ENCODE data around the gene WASF3. TPM values are rescaled to one million over a fixed set of nuclear protein-coding genes. Genes with fewer than 3 reads are reported as not detected.
"Not testable (repeated sequence)": the region's sequence is repeated elsewhere in the genome, so short reads cannot be mapped to it uniquely, and the experiment has no call there.

Gene WASF3
- total and polyA plus RNA-seq, 3 experiments from 2014 or later = 0.20 to 0.24 TPM; not detected in 1

DNA sequence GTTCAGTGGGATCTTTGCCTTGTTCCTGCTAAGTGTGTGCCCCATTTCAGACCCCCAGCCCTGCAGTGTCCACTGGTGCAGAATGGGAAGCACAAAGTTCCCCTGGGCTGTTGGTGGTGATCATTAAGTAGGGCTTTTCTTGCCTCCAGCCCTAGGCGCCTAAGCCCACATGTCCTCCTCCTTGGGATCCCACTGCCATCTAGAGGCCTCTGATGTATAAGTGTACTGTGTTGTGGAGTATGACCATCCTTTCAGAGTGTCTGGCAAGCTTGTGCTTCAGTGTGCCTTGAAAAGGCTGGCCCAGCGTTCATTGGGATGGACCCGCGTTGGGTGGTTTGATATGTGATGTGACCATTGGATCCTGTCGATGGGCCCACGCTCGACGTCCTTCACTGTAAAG, 71.2 kb downstream of the WASF3 start:
- H3K27me3 ChIP-seq (ENCODE audit: insufficient read depth, low read length, poor library complexity, severe bottlenecking) = no peaks in the 10 kb centered on the region
- Mint-ChIP-seq H3K27ac (no peak overlapping the region), H3K4me3 (no peak overlapping the region), H3K9me3 (peaks cover 7 to 15% (median 9%) of the 10 kb centered on the region in 5 donors), H3K36me3 (peaks cover 0 to 3% (median 0%) of the 10 kb centered on the region in 3 donors), H3K27me3 (peaks cover 0 to 4% of the 10 kb centered on the region in 2 donors), H3K4me1 (no peaks in the 10 kb centered on the region)
- ChIA-PET POLR2A (no interaction called here), CTCF (no interaction called here)
- no peaks in the 10 kb centered on the region for H3K36me3 ChIP-seq (ENCODE audit: insufficient read depth, low read length)
- no peak for DNase-seq
- no peak overlapping the region for H3K27ac ChIP-seq (ENCODE audit: low read depth, low read length)
- H3K9me3 ChIP-seq (ENCODE audit: low read length) = no peaks in the 10 kb centered on the region
- no peaks in the 10 kb centered on the region for H3K4me1 ChIP-seq (ENCODE audit: insufficient read depth, low read length)
- H3K4me3 ChIP-seq (ENCODE audit: low read length) = no peak overlapping the region

DNA sequence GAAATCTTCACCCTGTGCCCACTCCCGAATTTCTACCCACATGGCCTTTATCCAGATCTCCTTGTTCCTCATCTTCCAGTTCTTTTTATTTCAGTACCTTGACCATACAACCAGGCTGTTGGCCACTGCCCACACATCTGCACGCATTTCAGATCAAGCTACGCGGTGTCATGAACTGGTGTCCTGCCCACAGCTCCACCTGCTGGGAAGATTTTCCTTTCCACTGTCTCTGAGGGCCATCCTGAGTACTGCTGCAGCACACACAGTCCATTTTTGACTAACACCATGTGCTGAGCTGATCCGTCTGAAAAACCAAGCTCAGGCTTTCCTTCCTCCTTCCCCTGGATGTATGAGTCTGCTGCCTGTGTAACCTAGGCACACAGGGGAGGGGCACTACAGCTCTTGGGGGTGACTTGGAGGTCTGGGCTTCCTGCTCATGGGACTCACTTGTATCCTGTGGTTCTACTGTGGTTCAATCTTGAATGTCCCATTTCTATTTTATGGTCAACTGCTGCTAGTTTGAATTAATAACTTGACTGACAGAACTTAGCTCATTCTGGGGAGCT, 71.9 kb downstream of the WASF3 start:
- Mint-ChIP-seq H3K36me3 (peaks cover 0 to 2% (median 0%) of the 10 kb centered on the region in 3 donors), H3K27ac (no peak overlapping the region), H3K9me3 (peaks cover 3 to 8% (median 5%) of the 10 kb centered on the region in 5 donors), H3K27me3 (peaks cover 0 to 4% of the 10 kb centered on the region in 2 donors), H3K4me3 (no peak overlapping the region), H3K4me1 (no peaks in the 10 kb centered on the region)
- Histone ChIP-seq H3K27ac (ENCODE audit: low read depth, low read length) (no peak overlapping the region), H3K9me3 (ENCODE audit: low read length) (no peaks in the 10 kb centered on the region), H3K4me3 (ENCODE audit: low read length) (no peak overlapping the region), H3K4me1 (ENCODE audit: insufficient read depth, low read length) (no peaks in the 10 kb centered on the region), H3K27me3 (ENCODE audit: insufficient read depth, low read length, poor library complexity, severe bottlenecking) (no peaks in the 10 kb centered on the region), H3K36me3 (ENCODE audit: insufficient read depth, low read length) (no peaks in the 10 kb centered on the region)
- DNase-seq = no peak
- ChIA-PET POLR2A (no interaction called here), CTCF (interaction anchor here (1.1 kb wide), 2 partner anchors 8 to 444 kb away, joined by 3 read pairs; no protein-coding TSS in a partner anchor)

DNA sequence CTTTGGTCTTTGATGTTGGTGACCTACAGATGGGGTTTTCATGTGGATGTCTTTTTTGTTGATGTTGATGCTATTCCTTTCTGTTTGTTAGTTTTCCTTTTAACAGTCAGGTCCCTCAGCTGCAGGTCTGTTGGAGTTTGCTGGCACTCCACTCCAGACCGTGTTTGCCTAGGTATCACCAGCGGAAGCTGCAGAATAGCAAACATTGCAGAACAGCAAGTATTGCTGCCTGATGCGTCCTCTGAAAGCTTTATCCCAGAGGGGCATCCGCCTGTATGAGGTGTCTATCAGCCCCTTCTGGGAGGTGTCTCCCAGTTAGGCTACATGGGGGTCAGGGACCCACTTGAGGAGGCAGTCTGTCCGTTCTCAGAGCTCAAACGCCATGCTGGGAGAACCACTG, 78.2 kb downstream of the WASF3 start:
- H3K27me3 ChIP-seq (ENCODE audit: insufficient read depth, low read length, poor library complexity, severe bottlenecking); H3K4me3 ChIP-seq (ENCODE audit: low read length); POLR2A ChIA-PET; H3K4me1 Mint-ChIP-seq; H3K9me3 Mint-ChIP-seq; H3K4me3 Mint-ChIP-seq; CTCF ChIA-PET; H3K36me3 Mint-ChIP-seq; H3K36me3 ChIP-seq (ENCODE audit: insufficient read depth, low read length); H3K27ac ChIP-seq (ENCODE audit: low read depth, low read length); DNase-seq; H3K27ac Mint-ChIP-seq; H3K9me3 ChIP-seq (ENCODE audit: low read length); H3K4me1 ChIP-seq (ENCODE audit: insufficient read depth, low read length): not testable (repeated sequence)
- peaks cover 7 to 23% of the 10 kb centered on the region in 2 donors for H3K27me3 Mint-ChIP-seq

DNA sequence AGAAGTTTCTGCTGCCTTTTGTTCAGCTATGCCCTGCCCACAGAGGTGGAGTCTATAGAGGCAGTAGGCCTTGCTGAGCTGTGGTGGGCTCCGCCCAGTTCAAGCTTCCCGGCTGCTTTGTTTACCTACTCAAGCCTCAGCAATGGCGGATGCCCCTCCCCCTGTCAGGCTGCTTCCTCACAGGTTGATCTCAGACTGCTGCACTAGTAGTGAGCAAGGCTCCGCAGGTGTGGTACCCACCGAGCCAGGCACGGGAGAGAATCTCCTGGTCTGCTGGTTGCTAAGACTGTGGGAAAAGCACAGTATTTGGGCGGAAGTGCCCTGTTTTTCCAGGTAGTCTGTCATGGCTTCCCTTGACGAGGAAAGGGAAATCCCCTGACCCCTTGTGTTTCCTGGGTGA, 78.6 kb downstream of the WASF3 start:
- H3K27me3 Mint-ChIP-seq = peaks cover 7 to 24% of the 10 kb centered on the region in 2 donors
- DNase-seq; H3K9me3 ChIP-seq (ENCODE audit: low read length); H3K27ac Mint-ChIP-seq; H3K27me3 ChIP-seq (ENCODE audit: insufficient read depth, low read length, poor library complexity, severe bottlenecking); H3K4me1 Mint-ChIP-seq; H3K4me3 Mint-ChIP-seq; CTCF ChIA-PET; H3K9me3 Mint-ChIP-seq; H3K36me3 Mint-ChIP-seq; H3K4me3 ChIP-seq (ENCODE audit: low read length); H3K4me1 ChIP-seq (ENCODE audit: insufficient read depth, low read length); H3K27ac ChIP-seq (ENCODE audit: low read depth, low read length); H3K36me3 ChIP-seq (ENCODE audit: insufficient read depth, low read length); POLR2A ChIA-PET: not testable (repeated sequence)

DNA sequence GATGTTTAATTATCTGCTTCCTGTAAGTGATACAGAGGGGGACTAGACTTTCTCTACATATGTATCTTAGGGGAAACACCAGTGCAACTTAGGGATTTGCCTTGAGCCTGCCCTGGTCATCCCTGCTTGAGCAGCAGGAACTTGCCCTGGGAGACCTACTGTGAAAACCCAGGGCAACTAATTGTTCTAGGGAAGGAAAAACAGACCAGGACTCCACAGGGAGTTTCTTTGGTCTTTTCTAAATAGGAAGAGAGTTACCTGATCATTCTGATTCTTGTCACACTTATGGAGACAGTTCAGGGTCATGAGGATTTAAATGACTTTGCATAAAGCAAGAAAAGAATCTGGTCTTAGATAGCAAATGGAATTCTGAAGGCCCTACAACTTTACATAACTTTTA, 89.1 kb downstream of the WASF3 start:
- no peaks in the 10 kb centered on the region for H3K27me3 ChIP-seq (ENCODE audit: insufficient read depth, low read length, poor library complexity, severe bottlenecking)
- Mint-ChIP-seq H3K4me1 (no peaks in the 10 kb centered on the region), H3K27ac (no peak overlapping the region), H3K9me3 (peaks cover 4 to 14% (median 9%) of the 10 kb centered on the region in 5 donors), H3K36me3 (no peaks in the 10 kb centered on the region), H3K27me3 (peaks cover 11 to 35% of the 10 kb centered on the region in 2 donors), H3K4me3 (no peak overlapping the region)
- DNase-seq = no peak
- ChIA-PET POLR2A (no interaction called here), CTCF (no interaction called here)
- H3K36me3 ChIP-seq (ENCODE audit: insufficient read depth, low read length) = no peaks in the 10 kb centered on the region
- H3K27ac ChIP-seq (ENCODE audit: low read depth, low read length) = no peak overlapping the region
- H3K9me3 ChIP-seq (ENCODE audit: low read length) = no peaks in the 10 kb centered on the region
- no peak overlapping the region for H3K4me3 ChIP-seq (ENCODE audit: low read length)
- no peaks in the 10 kb centered on the region for H3K4me1 ChIP-seq (ENCODE audit: insufficient read depth, low read length)

DNA sequence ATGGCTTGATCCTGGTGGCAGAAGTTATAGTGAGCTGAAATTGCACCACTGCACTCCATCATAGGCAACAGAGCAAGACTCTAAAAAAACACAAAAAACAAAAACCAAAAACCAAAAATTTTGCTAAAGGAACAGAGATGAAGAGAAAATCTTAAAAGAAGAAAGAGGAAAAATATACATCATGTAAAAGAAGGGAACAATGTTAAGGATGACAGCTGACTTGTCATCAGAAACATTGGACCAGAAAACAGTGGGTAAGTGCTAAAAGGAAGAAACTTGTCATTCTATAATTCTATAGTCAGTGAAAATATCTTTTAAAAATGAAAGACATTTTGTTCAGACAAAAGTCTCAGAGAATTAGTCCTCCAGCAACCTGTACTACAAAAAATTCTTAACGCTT, 93.8 kb downstream of the WASF3 start:
- Mint-ChIP-seq H3K4me3 (no peak overlapping the region), H3K4me1 (no peaks in the 10 kb centered on the region), H3K27me3 (peaks cover 3 to 26% of the 10 kb centered on the region in 2 donors), H3K27ac (no peak overlapping the region), H3K9me3 (peaks cover 4 to 15% (median 9%) of the 10 kb centered on the region in 5 donors), H3K36me3 (no peaks in the 10 kb centered on the region)
- H3K36me3 ChIP-seq (ENCODE audit: insufficient read depth, low read length) = no peaks in the 10 kb centered on the region
- DNase-seq = no peak
- H3K9me3 ChIP-seq (ENCODE audit: low read length) = no peaks in the 10 kb centered on the region
- no peaks in the 10 kb centered on the region for H3K4me1 ChIP-seq (ENCODE audit: insufficient read depth, low read length)
- H3K27me3 ChIP-seq (ENCODE audit: insufficient read depth, low read length, poor library complexity, severe bottlenecking) = no peaks in the 10 kb centered on the region
- CTCF ChIA-PET = no interaction called here
- no peak overlapping the region for H3K4me3 ChIP-seq (ENCODE audit: low read length)
- POLR2A ChIA-PET = no interaction called here
- no peak overlapping the region for H3K27ac ChIP-seq (ENCODE audit: low read depth, low read length)

DNA sequence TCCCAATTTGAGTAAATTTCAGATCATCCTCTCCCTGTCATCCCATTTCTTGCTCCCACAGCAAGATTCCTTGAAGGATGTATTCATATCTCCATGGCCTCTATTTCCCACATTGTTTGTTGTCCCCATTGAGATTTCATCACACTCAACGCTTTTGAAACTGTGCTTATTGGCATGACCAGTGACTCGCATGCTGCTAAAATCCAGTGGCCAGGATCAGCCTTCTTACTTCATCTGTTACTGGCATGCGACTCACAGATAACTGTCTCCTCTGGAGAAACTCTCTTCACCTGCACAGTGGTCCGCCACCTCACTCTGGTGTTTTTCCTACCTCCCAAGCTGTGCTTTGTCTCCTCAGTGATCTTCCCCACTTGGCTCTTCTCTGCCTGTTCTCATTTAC, 95.8 kb downstream of the WASF3 start:
- H3K4me1 ChIP-seq (ENCODE audit: insufficient read depth, low read length) = no peaks in the 10 kb centered on the region
- H3K27ac ChIP-seq (ENCODE audit: low read depth, low read length) = no peak overlapping the region
- no peaks in the 10 kb centered on the region for H3K9me3 ChIP-seq (ENCODE audit: low read length)
- Mint-ChIP-seq H3K36me3 (no peaks in the 10 kb centered on the region), H3K9me3 (peaks cover 4 to 15% (median 9%) of the 10 kb centered on the region in 5 donors), H3K4me1 (no peaks in the 10 kb centered on the region), H3K27me3 (peaks cover 2 to 12% of the 10 kb centered on the region in 2 donors), H3K4me3 (no peak overlapping the region), H3K27ac (no peak overlapping the region)
- no peaks in the 10 kb centered on the region for H3K27me3 ChIP-seq (ENCODE audit: insufficient read depth, low read length, poor library complexity, severe bottlenecking)
- no peak for DNase-seq
- H3K36me3 ChIP-seq (ENCODE audit: insufficient read depth, low read length) = no peaks in the 10 kb centered on the region
- no peak overlapping the region for H3K4me3 ChIP-seq (ENCODE audit: low read length)
- CTCF ChIA-PET = no interaction called here
- POLR2A ChIA-PET = no interaction called here

DNA sequence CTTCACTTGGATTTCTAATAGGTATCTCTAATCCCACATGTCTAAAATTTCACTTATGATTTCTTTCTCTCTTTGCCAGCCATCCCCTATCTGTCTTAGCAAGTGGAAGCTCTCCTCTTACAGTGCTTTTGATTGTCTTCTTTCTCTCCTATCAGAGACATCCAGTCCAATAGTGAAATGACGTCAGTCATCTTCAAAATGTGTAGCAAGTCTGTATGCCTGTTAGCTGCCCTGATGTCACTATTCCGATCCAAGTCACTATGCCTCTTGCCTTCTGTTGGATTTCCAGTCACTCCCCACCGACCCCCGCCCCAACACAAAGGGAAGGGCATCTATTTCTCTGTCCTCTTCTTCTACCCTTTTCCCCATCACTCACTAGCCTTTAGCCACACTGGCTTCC, 96.4 kb downstream of the WASF3 start:
- H3K36me3 ChIP-seq (ENCODE audit: insufficient read depth, low read length) = no peaks in the 10 kb centered on the region
- no peaks in the 10 kb centered on the region for H3K9me3 ChIP-seq (ENCODE audit: low read length)
- Mint-ChIP-seq H3K4me1 (no peaks in the 10 kb centered on the region), H3K27ac (no peak overlapping the region), H3K27me3 (peaks cover 2 to 7% of the 10 kb centered on the region in 2 donors), H3K9me3 (peaks cover 4 to 15% (median 9%) of the 10 kb centered on the region in 5 donors), H3K36me3 (no peaks in the 10 kb centered on the region), H3K4me3 (no peak overlapping the region)
- no peak overlapping the region for H3K27ac ChIP-seq (ENCODE audit: low read depth, low read length)
- H3K4me1 ChIP-seq (ENCODE audit: insufficient read depth, low read length) = no peaks in the 10 kb centered on the region
- ChIA-PET CTCF (no interaction called here), POLR2A (no interaction called here)
- no peaks in the 10 kb centered on the region for H3K27me3 ChIP-seq (ENCODE audit: insufficient read depth, low read length, poor library complexity, severe bottlenecking)
- H3K4me3 ChIP-seq (ENCODE audit: low read length) = no peak overlapping the region
- DNase-seq = no peak

DNA sequence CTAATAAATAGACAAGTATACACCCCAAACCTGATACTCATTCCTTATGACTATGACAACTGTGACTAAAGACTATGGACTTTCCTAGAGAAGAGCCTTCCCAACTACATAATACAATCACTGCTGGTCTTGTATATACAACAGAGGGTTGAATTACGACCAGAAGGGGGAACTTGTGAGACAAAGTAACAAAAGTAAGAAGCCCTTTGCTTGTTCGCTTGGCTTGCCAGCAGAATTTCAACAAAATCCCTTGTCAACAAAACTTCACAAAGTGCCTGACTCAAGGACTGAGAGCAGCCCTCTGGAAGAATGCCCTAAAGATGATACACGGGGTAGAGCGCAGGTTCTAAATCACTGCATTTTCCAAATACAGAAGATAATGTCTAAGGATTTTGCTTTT, 99.4 kb downstream of the WASF3 start:
- Mint-ChIP-seq H3K36me3 (no peaks in the 10 kb centered on the region), H3K27ac (no peak overlapping the region), H3K27me3 (peaks cover 0 to 12% of the 10 kb centered on the region in 2 donors), H3K4me1 (no peaks in the 10 kb centered on the region), H3K9me3 (no peaks in the 10 kb centered on the region), H3K4me3 (no peak overlapping the region)
- ChIA-PET POLR2A (no interaction called here), CTCF (no interaction called here)
- no peaks in the 10 kb centered on the region for H3K4me1 ChIP-seq (ENCODE audit: insufficient read depth, low read length)
- H3K36me3 ChIP-seq (ENCODE audit: insufficient read depth, low read length) = no peaks in the 10 kb centered on the region
- H3K27me3 ChIP-seq (ENCODE audit: insufficient read depth, low read length, poor library complexity, severe bottlenecking) = no peaks in the 10 kb centered on the region
- H3K9me3 ChIP-seq (ENCODE audit: low read length) = no peaks in the 10 kb centered on the region
- DNase-seq = no peak
- no peak overlapping the region for H3K27ac ChIP-seq (ENCODE audit: low read depth, low read length)
- no peak overlapping the region for H3K4me3 ChIP-seq (ENCODE audit: low read length)
